Esophagus squamous epithelium (tissue), 5 donors: ENCODE measurements around the gene NHLH2. TPM values are rescaled to one million over a fixed set of nuclear protein-coding genes. Genes with fewer than 3 reads are reported as not detected.
A peak's percentile ranks its signal among the peaks of the same experiment; 100 is the strongest.

Experiments used
- DNase-seq: peaks from one replicate; lab custom pipeline; 2025; lab: John Stamatoyannopoulos, UW
- H3K27ac ChIP-seq, 4 donors: fragments of 200-600 bp; sonication (generic); one replicate each; pipeline ENCODE4 v1.5.1; 2016 to 2019; ENCODE audit warnings: mild to moderate bottlenecking in 1 of 4
- H3K27me3 ChIP-seq, 4 donors: fragments of 200-600 bp; sonication (generic); 1 replicate in 3 of 4; 2 replicates in 1 of 4; pipeline versions ENCODE4 v1.5.1 to v1.6.0; 2017 to 2021; ENCODE audit warnings: antibody characterized with exemption in 1 of 4
- H3K36me3 ChIP-seq, 3 donors: fragments of 200-600 bp; sonication (generic); one replicate each; pipeline ENCODE4 v1.5.1; 2016 to 2019
- H3K4me1 ChIP-seq, 3 donors: fragments of 200-600 bp; sonication (generic); one replicate each; pipeline ENCODE4 v1.5.1; 2017 to 2019
- H3K4me3 ChIP-seq, 4 donors: fragments of 200-600 bp; sonication (generic); 1 replicate in 3 of 4; 2 replicates in 1 of 4; pipeline ENCODE4 v1.5.1; 2016 to 2019; ENCODE audit warnings: mild to moderate bottlenecking in 2 of 4, moderate library complexity in 1 of 4
- H3K9me3 ChIP-seq, 3 donors: fragments of 200-600 bp; sonication (generic); one replicate each; pipeline ENCODE4 v1.5.1; 2016 to 2019
- POLR2A ChIP-seq, 4 donors: fragments of 450-650 bp; IDR thresholded peaks; one replicate each; pipeline ENCODE4 v1.6.1; 2017; ENCODE audit warnings: antibody characterized with exemption in 4 of 4, mild to moderate bottlenecking in 4 of 4, moderate library complexity in 3 of 4
- WGBS, 2 donors: methylation state at CpG; one replicate each; pipeline ENCODE4 v1.1.5; 2018; 5-methylcytosine and 5-hydroxymethylcytosine counted together
- intact Hi-C: fragments of 100-400 bp; cut with DNase I; formaldehyde crosslinking; loops from one replicate; pipeline ENCODE4 v1.15.0; 2022
- total RNA-seq, 4 donors: library from RNA; depleted of rRNA; stranded (reverse); fragments of >200 nt; gene quantifications; one replicate each; pipeline ENCODE4 v1.1.0, GENCODE V29; 2016
- TF ChIP-seq, protein P1 (sequence below), 6 experiments: fragments of 450-650 bp in 4 of 6; fragments of 200-600 bp in 2 of 6; sonication (generic) in 2 of 6; IDR thresholded peaks; one replicate each; pipeline ENCODE4 v1.5.1; 2016 to 2019; ENCODE audit warnings: antibody characterized with exemption in 6 of 6, mild to moderate bottlenecking in 4 of 6, moderate library complexity in 4 of 6
- donor health status: DM: yes; HTN: yes; CAD: no.

The NHLH2 gene
- total RNA-seq, 4 donors from 2014 or later, result 1.6 to 2.7 (median 2.5) TPM

DNA sequence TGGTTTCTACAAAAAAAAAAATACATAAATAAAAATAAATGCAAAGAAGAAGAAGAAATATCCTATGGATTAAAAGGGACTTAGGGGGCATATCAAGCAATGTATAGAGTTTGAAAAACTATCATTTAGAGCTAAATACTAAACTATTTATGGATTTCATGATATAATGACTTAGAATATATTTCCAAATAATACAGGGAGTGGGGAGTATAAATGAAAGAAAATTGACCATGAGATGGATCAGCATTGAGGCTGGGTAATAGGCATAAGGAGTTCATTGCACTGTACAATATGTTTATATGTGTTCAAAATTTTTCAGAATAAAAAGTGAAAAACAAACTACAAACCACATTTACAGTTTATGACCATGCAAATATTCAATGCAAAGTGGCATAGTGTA, 18.8 kb downstream of the NHLH2 start:
- Histone ChIP-seq H3K4me1 (no peaks in the 10 kb centered on the region), H3K36me3 (no peaks in the 10 kb centered on the region), H3K4me3 (no peak overlapping the region), H3K9me3 (no peaks in the 10 kb centered on the region), H3K27me3 (peaks cover 0 to 2% (median 0%) of the 10 kb centered on the region in 4 donors), H3K27ac (no peak overlapping the region)
- intact Hi-C loops, result no loop called here
- DNase-seq, result no peak
- no peak for TF ChIP-seq POLR2A (IDR thresholded peaks at IDR 0.05)
- TF ChIP-seq, protein P1, sequence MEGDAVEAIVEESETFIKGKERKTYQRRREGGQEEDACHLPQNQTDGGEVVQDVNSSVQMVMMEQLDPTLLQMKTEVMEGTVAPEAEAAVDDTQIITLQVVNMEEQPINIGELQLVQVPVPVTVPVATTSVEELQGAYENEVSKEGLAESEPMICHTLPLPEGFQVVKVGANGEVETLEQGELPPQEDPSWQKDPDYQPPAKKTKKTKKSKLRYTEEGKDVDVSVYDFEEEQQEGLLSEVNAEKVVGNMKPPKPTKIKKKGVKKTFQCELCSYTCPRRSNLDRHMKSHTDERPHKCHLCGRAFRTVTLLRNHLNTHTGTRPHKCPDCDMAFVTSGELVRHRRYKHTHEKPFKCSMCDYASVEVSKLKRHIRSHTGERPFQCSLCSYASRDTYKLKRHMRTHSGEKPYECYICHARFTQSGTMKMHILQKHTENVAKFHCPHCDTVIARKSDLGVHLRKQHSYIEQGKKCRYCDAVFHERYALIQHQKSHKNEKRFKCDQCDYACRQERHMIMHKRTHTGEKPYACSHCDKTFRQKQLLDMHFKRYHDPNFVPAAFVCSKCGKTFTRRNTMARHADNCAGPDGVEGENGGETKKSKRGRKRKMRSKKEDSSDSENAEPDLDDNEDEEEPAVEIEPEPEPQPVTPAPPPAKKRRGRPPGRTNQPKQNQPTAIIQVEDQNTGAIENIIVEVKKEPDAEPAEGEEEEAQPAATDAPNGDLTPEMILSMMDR (IDR thresholded peaks at IDR 0.05), result no peak

DNA sequence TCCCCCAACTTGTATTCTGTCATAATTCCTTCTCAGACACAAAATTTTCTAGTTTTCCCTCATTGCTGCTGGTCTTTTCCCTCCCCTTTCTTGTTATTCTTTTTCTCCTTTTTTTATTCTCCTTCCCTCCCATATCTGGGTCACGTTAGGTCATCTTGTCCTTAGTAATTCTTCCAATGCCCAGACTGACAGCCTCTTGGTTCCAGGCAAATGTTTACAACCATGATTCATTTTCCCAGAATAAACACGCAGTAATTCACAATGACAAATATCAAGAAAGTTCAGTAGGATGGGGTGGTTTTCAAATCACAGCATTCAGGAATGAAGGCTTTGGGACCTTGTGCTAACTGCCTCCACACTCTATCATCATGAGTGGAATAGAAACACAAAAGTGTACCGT, 25.2 kb downstream of the NHLH2 start:
- peak overlapping the region; percentile 64 to 70 (median 68) for H3K27ac ChIP-seq
- intact Hi-C loops, result no loop called here

DNA sequence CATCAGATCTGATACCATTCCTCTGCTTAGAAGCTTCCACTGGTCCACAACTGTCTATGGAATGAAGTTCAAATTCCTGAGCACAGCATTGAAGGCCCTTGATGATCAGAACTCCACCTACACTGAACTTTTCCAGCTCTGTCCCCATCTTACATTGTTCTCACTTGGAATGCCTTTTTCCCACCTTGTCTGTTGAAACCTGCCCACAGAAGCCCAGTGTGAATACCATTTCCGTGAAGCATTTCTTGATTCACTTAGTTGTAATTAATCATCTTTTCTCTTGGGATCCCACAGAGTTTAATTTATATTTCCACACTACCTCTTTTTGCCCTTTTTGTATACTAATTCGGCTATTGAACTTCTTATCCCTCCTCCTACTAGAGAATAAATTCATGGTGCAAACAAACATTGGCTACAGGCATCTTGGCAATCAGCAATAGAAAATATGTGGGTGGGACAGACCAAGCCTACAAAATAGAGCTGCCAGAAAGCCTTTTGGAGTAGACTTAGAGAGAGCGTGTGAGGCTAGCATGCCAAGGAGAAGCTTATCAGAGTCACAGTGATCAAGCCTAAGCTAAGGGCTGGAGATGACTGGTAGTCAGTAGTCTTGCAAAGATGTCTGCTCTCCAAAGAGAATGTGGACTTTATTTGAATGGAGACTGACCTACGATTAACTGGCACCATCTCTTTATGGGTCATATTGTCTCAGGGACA, 26.1 kb downstream of the NHLH2 start:
- H3K36me3 ChIP-seq, result no peaks in the 10 kb centered on the region
- intact Hi-C loops, result no loop called here
- TF ChIP-seq, protein P1 (IDR thresholded peaks at IDR 0.05), result no peak
- no peak for TF ChIP-seq POLR2A (IDR thresholded peaks at IDR 0.05)
- no peaks in the 10 kb centered on the region for H3K9me3 ChIP-seq
- peak overlapping the region; percentile 64 to 70 (median 68) for H3K27ac ChIP-seq
- H3K4me1 ChIP-seq, result peaks cover 7 to 49% (median 15%) of the 10 kb centered on the region in 3 donors
- no peak for DNase-seq
- 32 to 51% methylated on average over 3 to 4 of the region's 4 CpGs for WGBS, 2 donors
- H3K4me3 ChIP-seq, result no peak overlapping the region
- no peaks in the 10 kb centered on the region for H3K27me3 ChIP-seq

More for the DNA sequence above, 25.2 kb downstream of the NHLH2 start:
- Histone ChIP-seq H3K36me3 (no peaks in the 10 kb centered on the region), H3K4me1 (peaks cover 7 to 44% (median 15%) of the 10 kb centered on the region in 3 donors), H3K4me3 (no peak overlapping the region), H3K9me3 (no peaks in the 10 kb centered on the region), H3K27me3 (no peaks in the 10 kb centered on the region)
- no peak for DNase-seq
- 30 to 35% methylated on average over 3 of the region's 3 CpGs for WGBS, 2 donors
- no peak for TF ChIP-seq POLR2A (IDR thresholded peaks at IDR 0.05)
- TF ChIP-seq, protein P1 (IDR thresholded peaks at IDR 0.05), result no peak

DNA sequence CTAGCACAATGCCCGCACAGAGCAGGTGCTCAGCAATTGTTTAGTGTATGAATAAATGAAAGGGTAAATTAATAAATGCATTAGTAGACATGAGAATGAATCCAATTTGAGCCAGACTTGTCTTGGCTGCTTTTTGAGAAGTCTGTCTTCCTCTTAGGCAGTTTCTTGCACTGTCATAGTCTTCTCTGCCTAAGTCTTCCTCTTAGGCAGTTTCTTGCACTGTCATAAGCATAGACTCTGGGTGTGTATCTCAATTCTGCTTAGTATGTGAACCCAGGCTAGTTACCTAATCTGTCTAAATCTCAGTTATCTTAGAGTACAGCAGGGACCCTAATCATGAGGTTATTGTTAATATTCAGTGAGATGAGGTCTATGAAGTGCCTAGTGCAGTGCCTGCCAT, 27.2 kb downstream of the NHLH2 start:
- Histone ChIP-seq H3K4me3 (no peak overlapping the region), H3K27ac (peak overlapping the region in 3 of 4 donors; percentile 68 to 70 (median 69)), H3K27me3 (no peaks in the 10 kb centered on the region), H3K4me1 (peaks cover 7 to 49% (median 15%) of the 10 kb centered on the region in 3 donors), H3K36me3 (no peaks in the 10 kb centered on the region), H3K9me3 (no peaks in the 10 kb centered on the region)
- TF ChIP-seq, protein P1 (IDR thresholded peaks at IDR 0.05), result no peak
- TF ChIP-seq POLR2A (IDR thresholded peaks at IDR 0.05), result no peak
- intact Hi-C loops, result no loop called here
- DNase-seq, result no peak
- 93 to 100% methylated on average over 1 of the region's 1 CpG for WGBS, 2 donors

DNA sequence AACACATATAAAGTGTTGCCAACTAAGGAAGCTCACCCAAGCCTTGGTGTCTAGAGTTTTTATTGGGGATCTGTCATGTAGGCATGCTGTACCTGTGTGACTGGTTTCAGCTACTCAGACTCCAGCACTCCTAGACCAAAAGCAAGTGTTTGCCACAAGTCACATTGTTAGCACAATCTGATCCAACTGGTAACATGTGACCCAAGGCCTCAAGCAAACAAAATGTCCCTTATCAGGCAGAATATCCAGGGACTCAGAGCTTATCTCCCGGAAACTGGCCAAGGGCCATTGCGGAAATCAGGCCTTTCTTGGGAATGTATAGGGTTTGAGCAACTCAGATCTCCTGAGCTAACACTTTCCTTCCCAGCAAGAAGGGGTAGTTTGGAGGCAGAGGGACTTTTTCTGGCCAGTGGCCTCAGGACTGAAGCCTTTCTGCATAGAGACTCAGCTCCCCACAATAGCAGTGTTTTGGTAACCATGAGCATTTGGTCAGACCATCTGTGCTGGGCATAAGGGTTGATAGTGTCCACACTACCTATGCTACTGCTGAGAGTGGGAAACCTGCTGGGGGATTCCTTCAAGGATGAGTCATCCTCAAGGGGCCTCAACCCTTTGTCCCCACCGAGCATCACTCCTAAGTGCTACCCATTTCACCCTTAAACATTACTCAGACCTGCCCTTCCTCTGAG, 29.6 kb downstream of the NHLH2 start:
- TF ChIP-seq, protein P1 (IDR thresholded peaks at IDR 0.05), result no peak
- TF ChIP-seq POLR2A (IDR thresholded peaks at IDR 0.05), result no peak
- H3K27ac ChIP-seq, result peak overlapping the region in 3 of 4 donors; percentile 39 to 61 (median 56)
- H3K4me1 ChIP-seq, result peaks cover 11 to 56% (median 15%) of the 10 kb centered on the region in 3 donors
- intact Hi-C loops, result no loop called here
- no peaks in the 10 kb centered on the region for H3K9me3 ChIP-seq
- H3K36me3 ChIP-seq, result no peaks in the 10 kb centered on the region
- 40 to 91% methylated on average over 1 to 3 of the region's 3 CpGs for WGBS, 2 donors
- DNase-seq, result no peak
- no peak overlapping the region for H3K4me3 ChIP-seq
- H3K27me3 ChIP-seq, result no peaks in the 10 kb centered on the region
